HEK293T (cell line): ENCODE measurements around the gene ERBB2.
"Not testable (repeated sequence)": the region's sequence is repeated elsewhere in the genome, so short reads cannot be mapped to it uniquely, and the experiment has no call there.

Source experiments
- CTCF ChIA-PET: fragments of 350-600 bp; formaldehyde crosslinking; extraction: SDS; loops from one replicate; lab custom pipeline; 2021; ENCODE audit warnings: antibody characterized with exemption, inconsistent platforms; lab: Yijun Ruan, JAX
- POLR2A ChIA-PET: fragments of 350-600 bp; formaldehyde crosslinking; extraction: SDS; loops from one replicate; lab custom pipeline; 2020; ENCODE audit warnings: antibody characterized with exemption, inconsistent platforms; lab: Yijun Ruan, JAX
- DNase-seq: peaks from one replicate; pipeline ENCODE4 v3.0.0; 2012; ENCODE audit warnings: mixed read lengths; ENCODE audit errors: extremely low spot score
- ARNT ChIP-seq: fragments of 450-650 bp; IDR thresholded peaks from 2 replicates; pipeline ENCODE4 v1.6.1; 2017; ENCODE audit warnings: mild to moderate bottlenecking
- BHLHE40 ChIP-seq: fragments of 450-650 bp; IDR thresholded peaks from 2 replicates; pipeline ENCODE4 v1.6.1; 2016; ENCODE audit warnings: mild to moderate bottlenecking, moderate library complexity, borderline replicate concordance
- CTBP1 ChIP-seq: fragments of 450-650 bp; IDR thresholded peaks from 2 replicates; pipeline ENCODE4 v1.6.1; 2016; ENCODE audit warnings: borderline replicate concordance
- ELF4 ChIP-seq: fragments of 450-650 bp; IDR thresholded peaks from 2 replicates; pipeline ENCODE4 v1.6.1; 2017; ENCODE audit warnings: antibody characterized with exemption
- FOXA1 ChIP-seq: fragments of 450-650 bp; IDR thresholded peaks from 2 replicates; pipeline ENCODE4 v1.6.1; 2016; ENCODE audit warnings: mild to moderate bottlenecking
- FOXK2 ChIP-seq: fragments of 450-650 bp; IDR thresholded peaks from 2 replicates; pipeline ENCODE4 v1.6.1; 2016; ENCODE audit warnings: mild to moderate bottlenecking
- FOXM1 ChIP-seq: fragments of 450-650 bp; IDR thresholded peaks from 2 replicates; pipeline ENCODE4 v1.6.1; 2017; ENCODE audit warnings: mild to moderate bottlenecking, borderline replicate concordance
- HDGF ChIP-seq: fragments of 450-650 bp; IDR thresholded peaks from 2 replicates; pipeline ENCODE4 v1.6.1; 2017; ENCODE audit warnings: antibody characterized with exemption, borderline replicate concordance
- L3MBTL2 ChIP-seq: fragments of 450-650 bp; conservative IDR thresholded peaks from 2 replicates; pipeline ENCODE4 v1.6.1; 2016; ENCODE audit warnings: mild to moderate bottlenecking
- LEF1 ChIP-seq: fragments of 450-650 bp; IDR thresholded peaks from 2 replicates; pipeline ENCODE4 v1.6.1; 2017; ENCODE audit warnings: mild to moderate bottlenecking, borderline replicate concordance
- NFRKB ChIP-seq: fragments of 450-650 bp; IDR thresholded peaks from 2 replicates; pipeline ENCODE4 v1.6.1; 2016; ENCODE audit warnings: mild to moderate bottlenecking, moderate library complexity
- PKNOX1 ChIP-seq: fragments of 450-650 bp; IDR thresholded peaks from 2 replicates; pipeline ENCODE4 v1.6.1; 2016
- SP1 ChIP-seq: fragments of 450-650 bp; IDR thresholded peaks from 2 replicates; pipeline ENCODE4 v1.6.1; 2017
- SUZ12 ChIP-seq: fragments of 450-650 bp; IDR thresholded peaks from 2 replicates; pipeline ENCODE4 v1.6.1; 2016; ENCODE audit warnings: mild to moderate bottlenecking
- ZNF384 ChIP-seq: fragments of 450-650 bp; IDR thresholded peaks from 2 replicates; pipeline ENCODE4 v1.6.1; 2016

Gene ERBB2

GRCh38 chr17:39724731-39725130 is 24.9 kb downstream of the ERBB2 start:
- no peak for DNase-seq
- CTCF ChIA-PET, result no interaction called here
- POLR2A ChIA-PET, result no interaction called here
- TF ChIP-seq HDGF, result no peak
- no peak for TF ChIP-seq SP1
- TF ChIP-seq PKNOX1, result no peak
- TF ChIP-seq SUZ12, result no peak
- no peak for TF ChIP-seq FOXM1
- TF ChIP-seq CTBP1, result no peak
- TF ChIP-seq ELF4, result no peak

- DNase-seq, CTCF ChIA-PET: not testable (repeated sequence)
- POLR2A ChIA-PET, result interaction anchor here (0.8 kb wide), 1 partner anchor 28 kb away, joined by 3 read pairs; no protein-coding TSS in a partner anchor
These were observed 26.1 kb downstream of the ERBB2 start for GRCh38 chr17:39725923-39726322.

GRCh38 chr17:39726617-39727016 is 26.8 kb downstream of the ERBB2 start:
- POLR2A ChIA-PET, result no interaction called here
- TF ChIP-seq SUZ12 (no peak), SP1 (no peak), FOXA1 (no peak), ELF4 (no peak), L3MBTL2 (no peak), HDGF (no peak), BHLHE40 (no peak), NFRKB (no peak)
- DNase-seq, result no peak
- CTCF ChIA-PET, result no interaction called here

GRCh38 chr17:39727556-39727955 is 27.7 kb downstream of the ERBB2 start:
- no peak for DNase-seq
- POLR2A ChIA-PET, result no interaction called here
- TF ChIP-seq ARNT (no peak), HDGF (no peak), L3MBTL2 (no peak), SP1 (no peak), NFRKB (no peak), FOXA1 (no peak), LEF1 (no peak)
- CTCF ChIA-PET, result interaction anchor here (0.7 kb wide), 1 partner anchor 492 kb away, joined by 4 read pairs; no protein-coding TSS in a partner anchor

- TF ChIP-seq SP1 (no peak), CTBP1 (no peak), ELF4 (no peak), BHLHE40 (no peak), SUZ12 (no peak), FOXA1 (no peak), ARNT (no peak), ZNF384 (no peak), HDGF (no peak), FOXM1 (no peak), NFRKB (no peak), PKNOX1 (no peak)
- ChIA-PET POLR2A (interaction anchor here (0.7 to 2.6 kb wide), 12 partner anchors 10 to 268 kb away, joined by 3 to 18 read pairs (median 4); partner anchors contain the start of genes CDK12, ERBB2, PGAP3 and PNMT), CTCF (interaction anchor here (0.6 to 2.2 kb wide), 9 partner anchors 10 to 1050 kb away, joined by 3 to 9 read pairs (median 5); partner anchors contain the start of gene ERBB2)
- DNase-seq, result no peak
These were observed 29.5 kb downstream of the ERBB2 start for GRCh38 chr17:39729280-39729851.

- peak; percentile 93 for DNase-seq
- POLR2A ChIA-PET, result interaction anchor here (0.6 to 2.6 kb wide), 11 partner anchors 9 to 269 kb away, joined by 3 to 18 read pairs (median 3); partner anchors contain the start of genes CDK12, ERBB2, PGAP3 and PNMT
- CTCF ChIA-PET, result interaction anchor here (0.6 to 2.2 kb wide), 13 partner anchors 9 to 1977 kb away, joined by 3 to 9 read pairs (median 4); partner anchors contain the start of gene ERBB2
- TF ChIP-seq ARNT, result no peak
- TF ChIP-seq NFRKB, result no peak
- TF ChIP-seq CTBP1, result no peak
- no peak for TF ChIP-seq BHLHE40
- peak; percentile 81 for TF ChIP-seq ELF4
- no peak for TF ChIP-seq HDGF
- TF ChIP-seq FOXK2, result no peak
- peak; percentile 64; the same call in 1 of the 2 replicates for TF ChIP-seq SP1
- no peak; the same call in 1 of the 2 replicates for TF ChIP-seq L3MBTL2
These were observed 30.4 kb downstream of the ERBB2 start, which contains the start of gene MIEN1 for GRCh38 chr17:39730095-39730921. MIEN1 (minus strand) TSS chr17:39730532; CDS start chr17:39730495, 37 bp downstream.

GRCh38 chr17:39732586-39732985 is 32.7 kb downstream of the ERBB2 start:
- CTCF ChIA-PET, result interaction anchor here (1.1 kb wide), 1 partner anchor 61 kb away, joined by 3 read pairs; no protein-coding TSS in a partner anchor
- no peak for TF ChIP-seq FOXA1
- no peak for DNase-seq
- POLR2A ChIA-PET, result no interaction called here
